Mucosa of stomach (tissue), 1 donor: Measurements from ENCODE around the gene TMEM95.
A peak's percentile ranks its signal among the peaks of the same experiment; 100 is the strongest.

Experiments used
- H3K27me3 ChIP-seq: one replicate; pipeline ENCODE4 v1.7.0; 2013; ENCODE audit warnings: mild to moderate bottlenecking, low read length; ENCODE audit not compliant: control insufficient read depth, insufficient read depth
- H3K36me3 ChIP-seq: one replicate; pipeline ENCODE4 v1.7.0; 2013; ENCODE audit warnings: low read length; ENCODE audit not compliant: control insufficient read depth, insufficient read depth
- H3K4me1 ChIP-seq: one replicate; pipeline ENCODE4 v1.7.0; 2013; ENCODE audit warnings: mild to moderate bottlenecking, low read length; ENCODE audit not compliant: control insufficient read depth, insufficient read depth
- H3K4me3 ChIP-seq: one replicate; pipeline ENCODE4 v1.7.0; 2013; ENCODE audit warnings: low read length
- H3K9ac ChIP-seq: one replicate; pipeline ENCODE4 v1.7.0; 2013; ENCODE audit warnings: mild to moderate bottlenecking, low read length, moderate library complexity
- H3K9me3 ChIP-seq: one replicate; pipeline ENCODE4 v1.7.0; 2013; ENCODE audit warnings: mild to moderate bottlenecking, low read length, moderate library complexity; ENCODE audit not compliant: control insufficient read depth
- donor health status: Pancreatic carcinoma.

Gene TMEM95

GRCh38 chr17:7405350-7406234, 50.6 kb downstream of the TMEM95 start:
- Histone ChIP-seq H3K27me3 (peaks cover 23% of the 10 kb centered on the region), H3K9ac (peak overlapping the region; percentile 57), H3K36me3 (no peaks in the 10 kb centered on the region), H3K9me3 (no peaks in the 10 kb centered on the region), H3K4me3 (no peak overlapping the region), H3K4me1 (peaks cover 8% of the 10 kb centered on the region)

- peaks cover 8% of the 10 kb centered on the region for H3K4me1 ChIP-seq
- H3K9me3 ChIP-seq: no peaks in the 10 kb centered on the region
- H3K36me3 ChIP-seq: no peaks in the 10 kb centered on the region
- H3K4me3 ChIP-seq: no peak overlapping the region
- no peak overlapping the region for H3K9ac ChIP-seq
- peaks cover 23% of the 10 kb centered on the region for H3K27me3 ChIP-seq
Measured at GRCh38 chr17:7406235-7406825, 51.4 kb downstream of the TMEM95 start.
